ENCODE data around the gene NUDT17. TPM values are rescaled to one million over a fixed set of nuclear protein-coding genes. Genes with fewer than 3 reads are reported as not detected.

NUDT17 gene
- total RNA-seq, 1 experiment from 2014 or later = 1.8 TPM

DNA sequence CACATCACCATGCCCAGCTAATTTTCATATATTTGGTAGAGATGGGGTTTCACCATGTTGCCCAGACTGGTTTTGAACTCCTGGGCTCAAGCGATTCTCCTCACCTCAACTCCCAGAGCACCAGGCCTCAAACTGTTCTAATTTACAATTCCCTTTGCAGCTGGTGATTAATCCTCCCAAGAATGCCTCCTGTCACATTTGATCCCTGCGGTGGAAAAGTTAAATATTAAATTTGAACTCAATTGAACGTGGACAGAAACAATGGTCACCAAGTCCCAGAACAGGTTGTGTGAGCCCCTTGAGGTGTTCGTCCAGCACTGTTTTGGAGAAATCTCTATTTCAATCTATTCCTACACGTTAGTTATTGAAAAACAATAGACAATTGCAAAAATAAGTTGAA lies 42.2 kb downstream of the NUDT17 start:
- no peaks in the 10 kb centered on the region for H4K20me1 ChIP-seq (ENCODE audit: insufficient read depth)
- no peak overlapping the region for H3K4me3 ChIP-seq (replicated peaks in 1 of 2; ENCODE audit: low read depth in 1 of 2, low read length in 2 of 2)
- peaks cover 7% of the 10 kb centered on the region; the same call in 1 of the 2 replicates for H3K27me3 ChIP-seq (ENCODE audit: insufficient read depth, low read length)
- ChIA-PET RAD21 (ENCODE audit: low non-redundant PET in 1 of 2, low total read pairs in 2 of 2, uncharacterized antibody in 2 of 2, unreplicated experiment in 2 of 2) (no interaction called here), CTCF (no interaction called here), POLR2A (interaction anchor here (0.7 kb wide), 1 partner anchor 30 kb away, joined by 4 read pairs; no protein-coding TSS in a partner anchor)
- no peak overlapping the region for H2AFZ ChIP-seq (ENCODE audit: low read depth, low read length, poor library complexity, severe bottlenecking)
- BruUV-seq (replicated peaks) = no TSS peak
- peak overlapping the region; percentile 6; the same call in 1 of the 2 replicates for H3K4me2 ChIP-seq (ENCODE audit: low read length)
- no peaks in the 10 kb centered on the region for H3K36me3 ChIP-seq (ENCODE audit: control insufficient read depth in 1 of 2, insufficient read depth in 2 of 2, low read length in 2 of 2)
- no peaks in the 10 kb centered on the region for H3K79me2 ChIP-seq (ENCODE audit: insufficient read depth, low read length)
- no peak overlapping the region for H3K9ac ChIP-seq (ENCODE audit: low read length)
- no peaks in the 10 kb centered on the region for H3K9me2 ChIP-seq (ENCODE audit: insufficient read depth)
- ATAC-seq (no peak), DNase-seq (ENCODE audit: low read depth, low spot score) (no peak)
- peaks cover 20 to 39% of the 10 kb centered on the region in 2 experiments for H3K4me1 ChIP-seq (ENCODE audit: control insufficient read depth in 1 of 2, insufficient read depth in 2 of 2, low read length in 2 of 2)
- H3K27ac ChIP-seq (ENCODE audit: low read depth, low read length) = no peak overlapping the region
- intact Hi-C loops (cut with micrococcal nuclease) = no loop called here
- H3K9me3 ChIP-seq (ENCODE audit: control insufficient read depth in 1 of 2, insufficient read depth in 1 of 2, low read depth in 1 of 2, low read length in 2 of 2) = no peaks in the 10 kb centered on the region
- TF ChIP-seq FOSL1 (IDR thresholded peaks at IDR 0.05; ENCODE audit: low read depth) (no peak), YY1 (IDR thresholded peaks at IDR 0.05; ENCODE audit: extremely low read depth, insufficient replicate concordance, low read depth, low read length) (no peak), EZH2 (IDR thresholded peaks at IDR 0.05) (no peak), SRF (IDR thresholded peaks at IDR 0.05; ENCODE audit: low read depth) (no peak), RAD21 (IDR thresholded peaks at IDR 0.05; ENCODE audit: low read depth) (no peak), POLR2A (IDR thresholded peaks at IDR 0.05; ENCODE audit: borderline replicate concordance, extremely low read depth, insufficient read depth, insufficient read length) (no peak), SIN3A (IDR thresholded peaks at IDR 0.05; ENCODE audit: low read depth) (no peak), ELF1 (IDR thresholded peaks at IDR 0.05; ENCODE audit: borderline replicate concordance, low read depth) (no peak), EGR1 (IDR thresholded peaks at IDR 0.05; ENCODE audit: low read depth) (no peak), JUND (IDR thresholded peaks at IDR 0.05) (no peak), SP1 (IDR thresholded peaks at IDR 0.05; ENCODE audit: low read depth) (no peak), POLR2AphosphoS5 (IDR thresholded peaks at IDR 0.05; ENCODE audit: low read depth, low read length) (no peak), EZH2phosphoT487 (IDR thresholded peaks at IDR 0.05; ENCODE audit: borderline replicate concordance) (no peak), TCF7L2 (IDR thresholded peaks at IDR 0.05; ENCODE audit: borderline replicate concordance, extremely low read depth, insufficient read depth, insufficient read length) (no peak)
- TF ChIP-seq, protein P1, sequence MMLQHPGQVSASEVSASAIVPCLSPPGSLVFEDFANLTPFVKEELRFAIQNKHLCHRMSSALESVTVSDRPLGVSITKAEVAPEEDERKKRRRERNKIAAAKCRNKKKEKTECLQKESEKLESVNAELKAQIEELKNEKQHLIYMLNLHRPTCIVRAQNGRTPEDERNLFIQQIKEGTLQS (IDR thresholded peaks at IDR 0.05) = no peak
- TF ChIP-seq, protein P2, sequence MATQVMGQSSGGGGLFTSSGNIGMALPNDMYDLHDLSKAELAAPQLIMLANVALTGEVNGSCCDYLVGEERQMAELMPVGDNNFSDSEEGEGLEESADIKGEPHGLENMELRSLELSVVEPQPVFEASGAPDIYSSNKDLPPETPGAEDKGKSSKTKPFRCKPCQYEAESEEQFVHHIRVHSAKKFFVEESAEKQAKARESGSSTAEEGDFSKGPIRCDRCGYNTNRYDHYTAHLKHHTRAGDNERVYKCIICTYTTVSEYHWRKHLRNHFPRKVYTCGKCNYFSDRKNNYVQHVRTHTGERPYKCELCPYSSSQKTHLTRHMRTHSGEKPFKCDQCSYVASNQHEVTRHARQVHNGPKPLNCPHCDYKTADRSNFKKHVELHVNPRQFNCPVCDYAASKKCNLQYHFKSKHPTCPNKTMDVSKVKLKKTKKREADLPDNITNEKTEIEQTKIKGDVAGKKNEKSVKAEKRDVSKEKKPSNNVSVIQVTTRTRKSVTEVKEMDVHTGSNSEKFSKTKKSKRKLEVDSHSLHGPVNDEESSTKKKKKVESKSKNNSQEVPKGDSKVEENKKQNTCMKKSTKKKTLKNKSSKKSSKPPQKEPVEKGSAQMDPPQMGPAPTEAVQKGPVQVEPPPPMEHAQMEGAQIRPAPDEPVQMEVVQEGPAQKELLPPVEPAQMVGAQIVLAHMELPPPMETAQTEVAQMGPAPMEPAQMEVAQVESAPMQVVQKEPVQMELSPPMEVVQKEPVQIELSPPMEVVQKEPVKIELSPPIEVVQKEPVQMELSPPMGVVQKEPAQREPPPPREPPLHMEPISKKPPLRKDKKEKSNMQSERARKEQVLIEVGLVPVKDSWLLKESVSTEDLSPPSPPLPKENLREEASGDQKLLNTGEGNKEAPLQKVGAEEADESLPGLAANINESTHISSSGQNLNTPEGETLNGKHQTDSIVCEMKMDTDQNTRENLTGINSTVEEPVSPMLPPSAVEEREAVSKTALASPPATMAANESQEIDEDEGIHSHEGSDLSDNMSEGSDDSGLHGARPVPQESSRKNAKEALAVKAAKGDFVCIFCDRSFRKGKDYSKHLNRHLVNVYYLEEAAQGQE (IDR thresholded peaks at IDR 0.05; ENCODE audit: low read depth) = no peak
- TF ChIP-seq, protein P3, sequence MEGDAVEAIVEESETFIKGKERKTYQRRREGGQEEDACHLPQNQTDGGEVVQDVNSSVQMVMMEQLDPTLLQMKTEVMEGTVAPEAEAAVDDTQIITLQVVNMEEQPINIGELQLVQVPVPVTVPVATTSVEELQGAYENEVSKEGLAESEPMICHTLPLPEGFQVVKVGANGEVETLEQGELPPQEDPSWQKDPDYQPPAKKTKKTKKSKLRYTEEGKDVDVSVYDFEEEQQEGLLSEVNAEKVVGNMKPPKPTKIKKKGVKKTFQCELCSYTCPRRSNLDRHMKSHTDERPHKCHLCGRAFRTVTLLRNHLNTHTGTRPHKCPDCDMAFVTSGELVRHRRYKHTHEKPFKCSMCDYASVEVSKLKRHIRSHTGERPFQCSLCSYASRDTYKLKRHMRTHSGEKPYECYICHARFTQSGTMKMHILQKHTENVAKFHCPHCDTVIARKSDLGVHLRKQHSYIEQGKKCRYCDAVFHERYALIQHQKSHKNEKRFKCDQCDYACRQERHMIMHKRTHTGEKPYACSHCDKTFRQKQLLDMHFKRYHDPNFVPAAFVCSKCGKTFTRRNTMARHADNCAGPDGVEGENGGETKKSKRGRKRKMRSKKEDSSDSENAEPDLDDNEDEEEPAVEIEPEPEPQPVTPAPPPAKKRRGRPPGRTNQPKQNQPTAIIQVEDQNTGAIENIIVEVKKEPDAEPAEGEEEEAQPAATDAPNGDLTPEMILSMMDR (IDR thresholded peaks at IDR 0.05 in 2 of 3, conservative IDR thresholded peaks at IDR 0.05 in 1 of 3; ENCODE audit: borderline replicate concordance in 1 of 3, insufficient read depth in 1 of 3, low read depth in 2 of 3, low read length in 2 of 3) = no peak

Data from HCT116 (cell line).